ENCODE results near the gene POLR1C.
"Not testable (repeated sequence)": the region's sequence is repeated elsewhere in the genome, so short reads cannot be mapped to it uniquely, and the experiment has no call there.

Gene POLR1C, protein sequence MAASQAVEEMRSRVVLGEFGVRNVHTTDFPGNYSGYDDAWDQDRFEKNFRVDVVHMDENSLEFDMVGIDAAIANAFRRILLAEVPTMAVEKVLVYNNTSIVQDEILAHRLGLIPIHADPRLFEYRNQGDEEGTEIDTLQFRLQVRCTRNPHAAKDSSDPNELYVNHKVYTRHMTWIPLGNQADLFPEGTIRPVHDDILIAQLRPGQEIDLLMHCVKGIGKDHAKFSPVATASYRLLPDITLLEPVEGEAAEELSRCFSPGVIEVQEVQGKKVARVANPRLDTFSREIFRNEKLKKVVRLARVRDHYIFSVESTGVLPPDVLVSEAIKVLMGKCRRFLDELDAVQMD

GRCh38 chr6:43516697-43517504 is at the start of gene POLR1C, which contains the start of gene YIPF3:
TSS of gene POLR1C (plus strand) at chr6:43517089. CDS start at chr6:43517110, 21 bp downstream.
TSS of gene YIPF3 (minus strand) at chr6:43516926. CDS start at chr6:43516807, 119 bp downstream.
- TF ChIP-seq EZH2 (IDR thresholded peaks at IDR 0.05; ENCODE audit: borderline replicate concordance, low read length) = no peak
- TF ChIP-seq, protein P1, sequence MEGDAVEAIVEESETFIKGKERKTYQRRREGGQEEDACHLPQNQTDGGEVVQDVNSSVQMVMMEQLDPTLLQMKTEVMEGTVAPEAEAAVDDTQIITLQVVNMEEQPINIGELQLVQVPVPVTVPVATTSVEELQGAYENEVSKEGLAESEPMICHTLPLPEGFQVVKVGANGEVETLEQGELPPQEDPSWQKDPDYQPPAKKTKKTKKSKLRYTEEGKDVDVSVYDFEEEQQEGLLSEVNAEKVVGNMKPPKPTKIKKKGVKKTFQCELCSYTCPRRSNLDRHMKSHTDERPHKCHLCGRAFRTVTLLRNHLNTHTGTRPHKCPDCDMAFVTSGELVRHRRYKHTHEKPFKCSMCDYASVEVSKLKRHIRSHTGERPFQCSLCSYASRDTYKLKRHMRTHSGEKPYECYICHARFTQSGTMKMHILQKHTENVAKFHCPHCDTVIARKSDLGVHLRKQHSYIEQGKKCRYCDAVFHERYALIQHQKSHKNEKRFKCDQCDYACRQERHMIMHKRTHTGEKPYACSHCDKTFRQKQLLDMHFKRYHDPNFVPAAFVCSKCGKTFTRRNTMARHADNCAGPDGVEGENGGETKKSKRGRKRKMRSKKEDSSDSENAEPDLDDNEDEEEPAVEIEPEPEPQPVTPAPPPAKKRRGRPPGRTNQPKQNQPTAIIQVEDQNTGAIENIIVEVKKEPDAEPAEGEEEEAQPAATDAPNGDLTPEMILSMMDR (IDR thresholded peaks at IDR 0.05; ENCODE audit: low read length) = no peak
- Histone ChIP-seq H3K4me3 (ENCODE audit: low read depth, low read length, poor library complexity, severe bottlenecking) (peak within 1 kb of the TSS; percentile 96), H3K27me3 (ENCODE audit: insufficient read depth, low read length) (no peaks in the 10 kb centered on the region), H3K36me3 (ENCODE audit: insufficient read depth, low read length) (peaks cover 66% of the 10 kb centered on the region), H3K9me3 (ENCODE audit: low read length) (no peaks in the 10 kb centered on the region), H4K20me1 (ENCODE audit: insufficient read depth, low read length) (no peaks in the 10 kb centered on the region), H3K79me2 (ENCODE audit: insufficient read depth, low read length) (peaks cover 30% of the 10 kb centered on the region), H3K9ac (ENCODE audit: low read length) (peak within 1 kb of the TSS; percentile 98), H2AFZ (ENCODE audit: low read length) (no peak within 1 kb of the TSS), H3K9me2 (ENCODE audit: low read depth, low read length) (no peaks in the 10 kb centered on the region), H3K4me1 (ENCODE audit: insufficient read depth, low read length, severe bottlenecking) (peaks cover 26% of the 10 kb centered on the region), H3F3A (ENCODE audit: insufficient read depth, low read length) (no peaks in the 10 kb centered on the region), H3K4me2 (ENCODE audit: low read length) (peak within 1 kb of the TSS; percentile 95), H3K27ac (ENCODE audit: low read depth, low read length, poor library complexity, severe bottlenecking) (peak within 1 kb of the TSS; percentile 46)

DNA sequence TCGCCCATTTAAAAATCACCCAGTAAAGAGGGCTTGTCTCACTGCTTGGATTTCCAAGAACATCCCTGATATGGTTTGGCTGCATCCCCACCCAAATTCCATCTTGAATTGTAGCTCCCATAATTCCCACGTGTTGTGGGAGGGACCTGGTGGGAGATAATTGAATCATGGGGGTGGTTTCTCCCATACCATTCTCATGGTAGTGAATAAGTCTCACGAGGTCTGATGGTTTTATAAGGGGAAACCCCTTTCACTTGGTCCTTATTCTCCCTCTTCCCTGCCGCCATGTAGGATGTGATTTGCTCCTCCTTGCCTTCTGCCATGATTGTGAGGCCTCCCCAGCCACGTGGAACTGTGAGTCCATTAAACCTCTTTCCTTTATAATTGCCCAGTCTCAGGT is 49.6 kb upstream of the POLR1C start:
- not testable (repeated sequence) for H3K4me1 ChIP-seq (ENCODE audit: insufficient read depth, low read length, severe bottlenecking)

DNA sequence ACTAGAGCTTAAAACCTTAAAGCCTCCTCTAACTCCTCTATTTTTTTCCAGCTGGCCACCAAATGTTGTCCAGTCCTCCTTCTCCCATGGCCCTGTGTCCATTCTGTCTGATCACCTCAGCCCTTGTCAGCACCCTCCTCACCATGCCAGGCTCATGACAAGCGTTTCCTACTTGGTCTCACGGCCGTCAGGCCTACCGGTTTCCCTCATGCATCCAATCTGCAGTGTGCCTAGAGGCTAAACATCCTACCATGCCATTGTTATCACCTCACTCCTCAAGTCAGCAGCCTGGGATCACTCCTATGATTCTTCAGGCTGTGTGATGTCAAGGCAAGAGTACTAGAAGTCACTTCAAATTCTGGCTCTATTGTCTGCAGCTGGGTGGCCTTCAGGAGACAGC is 49.1 kb upstream of the POLR1C start:
- Histone ChIP-seq H3K4me3 (ENCODE audit: low read depth, low read length, poor library complexity, severe bottlenecking) (no peak overlapping the region), H3K9me3 (ENCODE audit: low read length) (no peaks in the 10 kb centered on the region), H3K4me1 (ENCODE audit: insufficient read depth, low read length, severe bottlenecking) (no peaks in the 10 kb centered on the region), H3K79me2 (ENCODE audit: insufficient read depth, low read length) (no peaks in the 10 kb centered on the region), H3K27me3 (ENCODE audit: insufficient read depth, low read length) (no peaks in the 10 kb centered on the region), H3K9ac (ENCODE audit: low read length) (no peak overlapping the region), H3K36me3 (ENCODE audit: insufficient read depth, low read length) (no peaks in the 10 kb centered on the region), H4K20me1 (ENCODE audit: insufficient read depth, low read length) (no peaks in the 10 kb centered on the region), H3K27ac (ENCODE audit: low read depth, low read length, poor library complexity, severe bottlenecking) (no peak overlapping the region), H3K4me2 (ENCODE audit: low read length) (no peak overlapping the region), H2AFZ (ENCODE audit: low read length) (no peak overlapping the region), H3K9me2 (ENCODE audit: low read depth, low read length) (no peaks in the 10 kb centered on the region), H3F3A (ENCODE audit: insufficient read depth, low read length) (no peaks in the 10 kb centered on the region)
- TF ChIP-seq, protein P1 (IDR thresholded peaks at IDR 0.05; ENCODE audit: low read length) = no peak
- no peak for TF ChIP-seq EZH2 (IDR thresholded peaks at IDR 0.05; ENCODE audit: borderline replicate concordance, low read length)

More for the DNA sequence above, 49.6 kb upstream of the POLR1C start:
- H3K27ac ChIP-seq (ENCODE audit: low read depth, low read length, poor library complexity, severe bottlenecking); H3K9me3 ChIP-seq (ENCODE audit: low read length); H3K27me3 ChIP-seq (ENCODE audit: insufficient read depth, low read length); H3K9ac ChIP-seq (ENCODE audit: low read length); H2AFZ ChIP-seq (ENCODE audit: low read length); H3K36me3 ChIP-seq (ENCODE audit: insufficient read depth, low read length); H3K9me2 ChIP-seq (ENCODE audit: low read depth, low read length); H3K4me2 ChIP-seq (ENCODE audit: low read length); H3K79me2 ChIP-seq (ENCODE audit: insufficient read depth, low read length); H3F3A ChIP-seq (ENCODE audit: insufficient read depth, low read length); H3K4me3 ChIP-seq (ENCODE audit: low read depth, low read length, poor library complexity, severe bottlenecking); H4K20me1 ChIP-seq (ENCODE audit: insufficient read depth, low read length): not testable (repeated sequence)
